Tongue (tissue), 3 donors: ENCODE data around the gene SLC25A15. TPM values are rescaled to one million over a fixed set of nuclear protein-coding genes. Genes with fewer than 3 reads are reported as not detected.
"Not testable (repeated sequence)": the region's sequence is repeated elsewhere in the genome, so short reads cannot be mapped to it uniquely, and the experiment has no call there.

Experiments used
- DNase-seq: peaks from one replicate; pipeline ENCODE4 v3.0.0-alpha.2; 2015
- small RNA-seq: library from RNA; depleted of rRNA; stranded (forward); fragments of <200 nt; gene quantifications from one replicate; pipeline ENCODE3, GENCODE V24; 2014; ENCODE audit warnings: low replicate concordance
- total RNA-seq: library from RNA; depleted of rRNA; stranded (reverse); fragments of >200 nt; gene quantifications from one replicate; pipeline ENCODE4 v1.2.3, GENCODE V29; 2014

The SLC25A15 gene
- total RNA-seq, 1 donor from 2014 or later, result 22.4 TPM

DNA sequence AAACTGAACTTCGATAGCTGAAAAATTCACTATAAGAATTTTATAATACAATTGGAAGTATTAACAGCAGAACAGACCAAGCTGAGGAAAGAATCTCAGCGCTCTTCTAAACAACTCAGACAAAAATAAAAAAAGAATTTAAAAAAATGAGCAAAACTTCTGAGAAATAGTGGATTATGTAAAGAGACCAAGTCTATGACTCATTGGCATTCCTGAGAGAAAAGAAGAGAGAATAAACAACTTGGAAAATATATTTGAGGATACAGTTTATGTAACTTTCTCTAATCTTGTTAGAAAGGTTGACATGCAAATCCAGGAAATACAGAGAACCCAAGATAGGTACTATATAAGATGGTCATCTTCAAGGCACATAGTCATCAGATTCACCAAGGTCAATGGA is 25.4 kb downstream of the SLC25A15 start:
- DNase-seq, result no peak

DNA sequence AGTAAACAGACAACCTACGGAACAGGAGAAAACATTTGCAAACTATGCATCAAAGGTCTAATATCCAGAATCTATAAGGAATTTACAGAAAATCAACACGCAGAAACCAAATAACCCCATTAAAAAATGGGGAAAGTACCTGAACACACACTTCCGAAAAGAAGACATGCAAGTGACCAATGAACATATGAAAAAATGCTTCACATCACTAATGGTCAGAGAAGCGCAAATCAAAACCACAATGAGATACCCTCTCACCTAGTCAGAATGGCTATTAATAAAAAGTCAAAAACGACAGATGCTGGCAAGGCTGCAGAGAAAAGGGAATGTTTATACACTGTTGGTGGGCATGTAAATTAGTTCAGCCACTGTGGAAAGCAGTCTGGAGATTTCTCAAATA is 29.5 kb downstream of the SLC25A15 start:
- no peak for DNase-seq

- DNase-seq, result no peak
Observed at GRCh38 chr13:40819797-40820315, 30.4 kb downstream of the SLC25A15 start.

DNA sequence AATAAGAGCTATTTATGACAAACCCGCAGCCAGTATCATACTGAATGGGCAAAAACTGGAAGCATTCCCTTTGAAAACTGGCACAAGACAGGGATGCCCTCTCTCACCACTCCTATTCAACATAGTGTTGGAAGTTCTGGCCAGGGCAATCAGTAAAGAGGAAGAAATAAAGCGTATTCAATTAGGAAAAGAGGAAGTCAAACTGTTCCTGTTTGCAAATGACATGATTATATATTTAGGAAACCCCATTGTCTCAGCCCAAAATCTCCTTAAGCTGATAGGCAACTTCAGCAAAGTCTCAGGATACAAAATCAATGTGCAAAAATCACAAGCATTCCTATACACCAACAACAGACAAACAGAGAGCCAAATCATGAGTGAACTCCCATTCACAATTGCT is 50.3 kb downstream of the SLC25A15 start:
- not testable (repeated sequence) for DNase-seq

GRCh38 chr13:40840955-40841354 is 51.5 kb downstream of the SLC25A15 start:
- not testable (repeated sequence) for DNase-seq

Small RNA genes within 50 kb of the gene (small RNA-seq; reads per million reads assigned to genes)
- gene MIR621, result not detected

Other genes with a start within 250 kb of the SLC25A15 start
- gene FOXO1, start 123.0 kb upstream of the SLC25A15 start, total RNA-seq, result 24.1 TPM
- gene MRPS31, start 18.4 kb upstream of the SLC25A15 start, total RNA-seq, result 30.1 TPM
- gene ELF1, start 229.7 kb downstream of the SLC25A15 start, total RNA-seq, result 72.2 TPM